GM18861 (cell line): Measurements from ENCODE around the gene BCAR3.
"Not testable (repeated sequence)": the region's sequence is repeated elsewhere in the genome, so short reads cannot be mapped to it uniquely, and the experiment has no call there.

Experiments
- ATAC-seq: cut with Tn5 transposase; IDR thresholded peaks from one replicate; pipeline ENCODE4 v1.9.1; 2021; ENCODE audit not compliant: unreplicated experiment

The BCAR3 gene

GRCh38 chr1:93670141-93670540, 11.5 kb downstream of the BCAR3 start:
- ATAC-seq: no peak

- no peak for ATAC-seq
Measured at GRCh38 chr1:93669369-93669768, 12.3 kb downstream of the BCAR3 start.

DNA sequence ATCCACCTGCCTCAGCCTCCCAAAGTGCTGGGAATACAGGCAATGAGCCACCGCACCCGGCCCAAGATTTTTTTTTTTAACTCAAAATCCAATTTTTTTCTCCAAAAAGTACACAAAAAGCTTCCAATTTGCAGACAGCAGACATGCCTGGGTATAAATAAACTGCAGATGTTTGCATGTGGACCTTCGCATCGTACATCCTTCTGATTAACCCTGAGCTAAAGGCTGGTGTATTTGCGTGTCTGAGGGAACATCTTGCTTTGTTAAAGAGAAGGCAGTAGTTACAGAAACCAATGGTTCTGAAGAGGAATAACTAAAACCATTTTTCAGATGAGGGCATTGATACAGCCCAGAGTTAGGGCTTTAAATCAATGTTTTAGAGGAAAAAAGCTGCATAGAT, 12.7 kb downstream of the BCAR3 start:
- ATAC-seq: no peak

- ATAC-seq: no peak
Measured at GRCh38 chr1:93668121-93668520, 13.5 kb downstream of the BCAR3 start.

DNA sequence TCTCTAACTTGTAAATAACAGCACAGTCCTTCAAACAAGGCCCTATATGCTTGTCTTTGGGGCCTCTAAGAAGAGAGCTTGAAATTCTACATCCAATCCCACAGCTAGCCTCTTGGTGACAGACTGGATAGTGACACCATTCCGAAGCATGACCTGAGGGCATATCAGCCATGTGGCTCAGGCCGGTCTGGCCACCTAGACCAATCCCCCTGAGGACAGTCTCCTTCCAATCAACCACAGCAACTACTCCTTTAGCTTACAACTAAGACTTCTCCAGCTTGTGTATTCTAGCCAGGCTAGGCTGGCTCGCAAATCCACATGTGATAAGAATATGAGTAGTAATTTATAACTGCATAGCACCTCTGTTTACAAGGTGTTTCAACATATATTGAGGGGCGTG, 14.0 kb downstream of the BCAR3 start:
- ATAC-seq: no peak

- ATAC-seq: no peak
Measured at GRCh38 chr1:93666613-93667384, 14.8 kb downstream of the BCAR3 start.

- ATAC-seq: no peak
Measured at GRCh38 chr1:93665015-93665414, 16.6 kb downstream of the BCAR3 start.

DNA sequence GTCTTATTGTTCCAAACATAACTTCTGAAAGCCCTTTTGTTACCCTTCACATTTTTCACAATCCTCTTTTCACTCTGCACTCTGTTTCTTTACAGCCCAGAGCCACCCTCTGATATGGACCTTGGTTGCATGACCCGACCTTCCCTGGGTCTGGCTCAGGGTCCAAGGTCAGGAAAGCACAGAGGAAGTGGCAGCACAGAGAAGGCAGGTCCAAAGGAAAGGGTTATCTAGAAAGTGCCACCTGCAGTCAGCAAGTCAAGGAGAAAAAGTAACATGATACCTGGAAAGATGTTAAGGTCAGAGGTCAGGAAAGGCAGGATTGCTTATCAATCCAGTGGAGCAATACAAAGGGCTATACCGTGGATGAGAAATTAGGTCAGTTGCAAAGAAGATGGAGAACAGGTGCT, 18.4 kb downstream of the BCAR3 start:
- no peak for ATAC-seq

- ATAC-seq: no peak
Measured at GRCh38 chr1:93662481-93663207, 19.0 kb downstream of the BCAR3 start.

- ATAC-seq: no peak
Measured at GRCh38 chr1:93661829-93662474, 19.7 kb downstream of the BCAR3 start.

DNA sequence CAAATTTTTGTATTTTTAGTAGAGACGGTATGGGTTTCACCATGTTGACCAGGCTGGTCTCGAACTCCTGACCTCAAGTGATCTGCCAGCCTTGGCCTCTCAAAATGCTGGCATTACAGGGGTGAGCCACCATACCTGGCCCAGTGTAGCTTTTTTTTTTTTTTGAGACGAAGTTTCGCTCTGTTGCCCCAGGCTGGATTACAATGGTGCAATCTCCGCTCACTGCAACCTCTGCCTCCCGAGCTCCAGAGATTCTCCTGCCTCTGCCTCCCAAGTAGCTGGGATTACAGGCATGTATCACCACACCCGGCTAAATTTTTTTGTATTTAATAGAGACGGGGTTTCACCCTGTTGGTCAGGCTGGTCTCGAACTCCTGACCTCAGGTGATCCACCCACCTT, 20.3 kb downstream of the BCAR3 start:
- ATAC-seq: not testable (repeated sequence)

- ATAC-seq: no peak
Measured at GRCh38 chr1:93659822-93660503, 21.7 kb downstream of the BCAR3 start.

GRCh38 chr1:93658188-93658587, 23.4 kb downstream of the BCAR3 start:
- ATAC-seq: no peak

DNA sequence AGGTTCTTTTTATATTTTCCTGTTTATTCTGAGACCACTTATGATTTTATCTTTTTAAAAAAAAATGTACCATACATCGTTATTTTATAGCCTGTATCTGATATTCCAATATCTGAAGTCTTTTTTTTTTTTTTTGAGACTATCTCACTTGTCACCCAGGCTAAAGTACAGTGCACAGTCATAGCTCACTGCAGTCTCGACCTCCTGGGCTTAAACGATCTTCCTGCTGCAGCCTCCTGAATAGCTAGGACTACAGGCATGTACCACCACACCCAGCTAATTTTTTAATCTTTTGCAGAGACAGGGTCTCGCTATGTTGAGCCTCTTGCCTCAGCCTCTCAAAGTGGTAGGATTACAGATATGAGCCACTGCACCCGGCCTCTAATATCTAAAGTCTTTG, 25.1 kb downstream of the BCAR3 start:
- no peak for ATAC-seq

- no peak for ATAC-seq
Measured at GRCh38 chr1:93653656-93654055, 28.0 kb downstream of the BCAR3 start.

DNA sequence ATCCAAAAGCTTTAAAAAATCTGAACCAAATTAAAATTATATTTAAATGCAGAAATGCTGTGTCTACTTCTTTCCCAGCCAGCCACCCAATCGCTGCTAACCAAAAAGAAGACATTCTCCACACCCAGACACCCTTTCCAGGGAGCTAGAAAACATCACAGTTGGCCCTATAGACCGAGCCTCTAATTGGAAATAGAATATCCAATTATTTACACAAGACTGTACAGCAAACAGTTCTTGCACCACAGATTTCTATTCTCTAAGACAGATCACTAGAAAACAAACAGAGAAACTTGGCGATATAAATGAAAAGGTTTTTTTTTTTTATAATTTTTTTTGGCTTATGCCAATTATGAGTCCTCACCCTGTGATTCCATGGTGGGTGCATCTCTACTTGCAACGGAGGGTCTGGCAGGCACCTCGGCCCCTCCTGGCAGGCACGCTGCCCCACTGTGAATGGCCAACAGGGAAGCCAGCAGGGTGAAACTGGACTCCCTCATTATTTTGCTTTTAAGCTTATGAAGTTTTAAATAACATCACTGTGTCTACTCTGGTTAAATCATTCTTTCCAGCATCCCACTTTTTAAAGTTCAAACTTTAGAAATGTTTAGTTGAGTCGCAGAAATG, 29.2 kb downstream of the BCAR3 start:
- no peak for ATAC-seq

DNA sequence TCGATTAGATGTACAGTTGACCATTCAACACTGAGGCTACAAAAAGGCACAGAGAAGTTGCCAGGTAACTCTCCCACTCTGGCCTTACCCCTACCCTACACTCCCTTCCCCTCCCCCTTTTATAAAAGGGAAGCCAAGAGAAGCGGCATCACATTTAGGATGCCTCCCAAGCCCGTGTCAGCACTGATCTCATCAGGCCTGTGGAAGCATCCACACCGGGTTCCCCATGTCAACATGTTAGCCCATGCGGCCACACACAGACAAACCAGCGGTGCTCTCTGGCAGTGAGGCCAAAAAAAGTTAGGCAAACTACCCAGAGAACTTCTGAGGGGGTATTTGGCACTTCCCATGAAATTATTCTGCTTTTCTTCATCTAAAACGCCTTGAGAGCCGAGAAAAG, 29.9 kb downstream of the BCAR3 start:
- no peak for ATAC-seq

GRCh38 chr1:93650159-93650558, 31.5 kb downstream of the BCAR3 start:
- not testable (repeated sequence) for ATAC-seq

- ATAC-seq: no peak
Measured at GRCh38 chr1:93649231-93649630, 32.4 kb downstream of the BCAR3 start.

- no peak for ATAC-seq
Measured at GRCh38 chr1:93648656-93649055, 33.0 kb downstream of the BCAR3 start.

DNA sequence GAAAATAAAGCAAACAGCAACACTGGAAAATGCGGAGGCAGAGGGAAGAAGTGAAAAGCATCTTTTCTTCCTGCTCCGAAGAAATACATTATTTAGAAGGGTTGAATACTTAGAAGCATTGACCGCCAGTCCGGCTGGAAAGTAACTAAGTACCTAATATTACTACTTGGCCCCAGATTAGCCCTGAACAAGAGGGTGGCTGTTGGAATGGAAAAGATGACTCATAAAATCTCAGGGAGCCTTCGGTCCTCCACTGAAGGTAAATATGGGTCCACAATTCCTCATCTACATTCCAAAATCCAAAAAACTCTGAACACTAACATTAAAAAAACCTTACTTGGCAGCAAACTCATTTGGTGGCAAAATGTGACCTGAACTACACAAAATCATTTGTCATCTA, 40.1 kb downstream of the BCAR3 start:
- no peak for ATAC-seq
